VCaP (cell line): ENCODE measurements around the gene FHOD3.

Experiments
- H3K27ac ChIP-seq: fragments of 450-650 bp; 2 replicates; pipeline ENCODE4 v1.5.1; 2017
- TF ChIP-seq, protein P1 (sequence below): fragments of 450-650 bp; conservative IDR thresholded peaks from 2 replicates; pipeline ENCODE4 v1.5.1; 2017; ENCODE audit warnings: mild to moderate bottlenecking, moderate library complexity

The FHOD3 gene

DNA sequence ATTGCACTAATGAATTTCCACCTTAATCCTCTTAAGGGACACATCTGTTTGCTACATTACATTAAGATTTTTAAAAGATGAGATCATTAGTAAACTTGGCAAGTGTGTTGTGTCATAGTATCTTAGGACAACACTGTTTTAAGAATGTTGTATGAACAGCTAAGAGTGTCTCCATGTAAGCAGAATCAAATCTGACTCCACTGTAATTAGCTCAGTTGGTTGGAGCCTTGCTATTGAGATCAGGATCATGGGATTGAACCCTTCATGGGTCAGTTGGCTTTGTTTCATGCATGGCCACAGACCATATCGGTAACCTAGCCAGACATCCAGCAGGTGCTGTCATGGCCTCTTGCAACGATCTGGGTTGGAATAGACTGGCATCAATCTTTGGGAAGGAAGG is 5.2 kb downstream of the FHOD3 start:
- no peak overlapping the region for H3K27ac ChIP-seq
- TF ChIP-seq, protein P1, sequence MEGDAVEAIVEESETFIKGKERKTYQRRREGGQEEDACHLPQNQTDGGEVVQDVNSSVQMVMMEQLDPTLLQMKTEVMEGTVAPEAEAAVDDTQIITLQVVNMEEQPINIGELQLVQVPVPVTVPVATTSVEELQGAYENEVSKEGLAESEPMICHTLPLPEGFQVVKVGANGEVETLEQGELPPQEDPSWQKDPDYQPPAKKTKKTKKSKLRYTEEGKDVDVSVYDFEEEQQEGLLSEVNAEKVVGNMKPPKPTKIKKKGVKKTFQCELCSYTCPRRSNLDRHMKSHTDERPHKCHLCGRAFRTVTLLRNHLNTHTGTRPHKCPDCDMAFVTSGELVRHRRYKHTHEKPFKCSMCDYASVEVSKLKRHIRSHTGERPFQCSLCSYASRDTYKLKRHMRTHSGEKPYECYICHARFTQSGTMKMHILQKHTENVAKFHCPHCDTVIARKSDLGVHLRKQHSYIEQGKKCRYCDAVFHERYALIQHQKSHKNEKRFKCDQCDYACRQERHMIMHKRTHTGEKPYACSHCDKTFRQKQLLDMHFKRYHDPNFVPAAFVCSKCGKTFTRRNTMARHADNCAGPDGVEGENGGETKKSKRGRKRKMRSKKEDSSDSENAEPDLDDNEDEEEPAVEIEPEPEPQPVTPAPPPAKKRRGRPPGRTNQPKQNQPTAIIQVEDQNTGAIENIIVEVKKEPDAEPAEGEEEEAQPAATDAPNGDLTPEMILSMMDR: no peak

DNA sequence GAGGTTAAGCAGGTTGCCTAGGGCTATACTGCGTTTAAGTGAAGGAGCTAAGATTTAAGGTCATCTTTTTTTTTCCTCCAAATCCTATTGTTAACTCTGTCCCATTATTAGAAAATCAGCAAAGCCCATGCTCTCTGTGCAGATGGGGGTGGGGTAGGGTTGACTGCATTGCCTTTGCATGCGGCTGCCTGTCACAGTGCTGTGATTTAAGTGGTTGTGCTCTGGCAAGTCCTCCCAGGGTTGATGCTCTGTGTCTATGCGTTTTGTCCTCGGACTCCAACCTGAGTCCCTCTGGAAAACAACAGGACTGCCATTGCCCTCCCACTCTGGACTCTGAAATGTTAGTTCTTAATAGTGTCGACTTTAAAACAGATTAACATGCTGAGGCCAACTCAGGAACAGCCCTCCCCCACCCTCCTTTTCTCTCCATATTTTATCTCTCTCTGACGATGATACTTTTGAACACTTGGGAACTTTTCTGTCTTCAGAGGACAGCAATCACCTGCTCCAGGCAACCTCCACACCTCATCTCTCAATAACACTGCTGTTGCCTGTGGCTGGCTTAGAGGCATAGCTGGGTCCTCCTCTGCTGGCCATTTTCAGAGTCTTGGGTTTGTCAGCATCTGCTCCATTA is 5.8 kb downstream of the FHOD3 start:
- H3K27ac ChIP-seq: no peak overlapping the region
- TF ChIP-seq, protein P1: no peak

DNA sequence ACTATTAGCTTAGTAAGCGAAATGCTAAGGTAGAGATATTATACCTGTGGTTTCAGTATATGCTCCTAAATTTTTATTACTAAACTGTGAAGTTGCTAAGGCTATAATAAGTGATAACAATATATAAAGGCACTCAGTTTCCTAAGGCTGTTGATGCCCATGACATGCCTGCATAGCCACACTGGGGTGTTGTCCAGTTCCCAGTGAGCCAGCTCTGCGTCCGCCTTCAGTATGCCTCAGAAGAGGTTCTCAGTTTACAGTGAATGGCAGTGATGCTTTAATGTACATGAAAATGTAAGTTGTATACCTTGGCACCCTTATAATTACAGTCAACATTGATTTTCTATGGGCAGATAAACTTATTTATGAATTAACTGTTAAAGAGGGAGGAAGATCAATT is 7.2 kb downstream of the FHOD3 start:
- TF ChIP-seq, protein P1: no peak
- H3K27ac ChIP-seq: no peak overlapping the region

DNA sequence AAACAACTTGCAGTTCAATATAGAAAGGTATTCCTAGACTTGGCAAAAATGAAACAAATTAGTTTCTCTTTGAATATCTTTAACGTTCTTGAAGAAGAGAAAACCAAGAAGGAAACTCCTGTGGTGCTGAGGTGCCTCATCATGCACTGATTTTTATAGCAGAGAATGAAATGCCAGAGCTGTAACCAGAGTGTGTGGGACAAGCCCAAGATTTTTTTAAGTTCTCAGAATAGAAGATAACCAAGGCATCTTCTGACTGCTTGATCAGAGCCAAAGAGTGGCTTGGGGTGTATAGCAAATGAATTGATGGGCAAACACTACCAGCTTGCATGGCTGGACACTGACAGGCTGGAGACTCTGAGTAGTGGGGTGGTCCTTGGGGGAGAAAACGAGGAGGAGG is 7.9 kb downstream of the FHOD3 start:
- TF ChIP-seq, protein P1: no peak
- H3K27ac ChIP-seq: no peak overlapping the region

DNA sequence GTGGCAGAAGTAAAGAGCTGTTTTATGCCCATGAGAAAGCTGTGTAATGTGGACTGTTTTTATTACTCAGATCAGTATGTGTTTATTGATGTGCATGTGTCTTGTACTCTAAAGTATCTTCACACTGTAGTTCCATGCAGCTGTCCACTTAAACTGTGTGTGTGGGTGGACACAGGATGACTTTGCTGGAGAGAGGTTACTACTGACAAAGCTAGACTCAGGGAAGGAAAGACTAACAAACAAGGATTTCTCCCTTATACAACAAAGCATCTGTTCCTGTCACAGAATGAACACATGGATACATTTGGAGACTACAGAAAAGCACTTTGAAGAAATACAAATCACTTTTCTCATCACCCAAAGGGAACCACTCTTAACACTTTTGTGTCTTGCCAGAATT is 10.0 kb downstream of the FHOD3 start:
- H3K27ac ChIP-seq: no peak overlapping the region
- TF ChIP-seq, protein P1: no peak

DNA sequence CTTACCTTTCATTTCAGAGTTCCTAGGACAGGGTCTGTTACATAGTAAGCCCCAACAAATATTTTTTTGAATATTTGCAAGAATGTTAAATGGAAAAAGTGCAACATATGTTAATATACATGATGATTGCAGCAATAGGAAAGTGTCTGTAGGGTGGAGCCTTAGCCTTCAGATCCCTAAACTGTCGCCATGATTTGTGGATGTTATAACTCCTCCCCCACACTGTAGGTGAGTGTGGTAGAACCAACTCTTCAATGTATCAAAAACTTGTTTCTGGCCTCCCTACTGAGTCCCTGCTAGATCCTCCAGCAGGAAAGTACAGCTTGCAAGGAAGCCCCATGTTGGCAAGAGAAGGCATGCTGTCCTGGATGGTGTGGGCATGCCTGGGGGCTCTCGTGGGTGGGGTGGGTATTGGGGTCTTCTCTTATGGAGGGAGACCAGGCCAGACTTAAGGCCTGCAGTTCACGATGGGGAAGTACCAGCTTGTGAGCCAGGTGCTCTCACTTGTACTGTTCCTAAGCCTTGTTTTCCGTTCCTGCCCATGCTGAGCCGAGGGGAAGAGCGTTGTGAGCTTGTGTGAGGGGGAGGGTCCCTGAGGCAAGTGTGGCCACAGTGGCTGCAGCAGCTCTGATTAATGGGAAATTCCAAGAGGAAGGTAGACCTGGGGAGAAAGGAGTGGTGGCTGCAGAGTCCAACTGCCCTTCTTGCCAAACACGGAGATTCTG is 11.4 kb downstream of the FHOD3 start:
- no peak overlapping the region for H3K27ac ChIP-seq
- TF ChIP-seq, protein P1: no peak

DNA sequence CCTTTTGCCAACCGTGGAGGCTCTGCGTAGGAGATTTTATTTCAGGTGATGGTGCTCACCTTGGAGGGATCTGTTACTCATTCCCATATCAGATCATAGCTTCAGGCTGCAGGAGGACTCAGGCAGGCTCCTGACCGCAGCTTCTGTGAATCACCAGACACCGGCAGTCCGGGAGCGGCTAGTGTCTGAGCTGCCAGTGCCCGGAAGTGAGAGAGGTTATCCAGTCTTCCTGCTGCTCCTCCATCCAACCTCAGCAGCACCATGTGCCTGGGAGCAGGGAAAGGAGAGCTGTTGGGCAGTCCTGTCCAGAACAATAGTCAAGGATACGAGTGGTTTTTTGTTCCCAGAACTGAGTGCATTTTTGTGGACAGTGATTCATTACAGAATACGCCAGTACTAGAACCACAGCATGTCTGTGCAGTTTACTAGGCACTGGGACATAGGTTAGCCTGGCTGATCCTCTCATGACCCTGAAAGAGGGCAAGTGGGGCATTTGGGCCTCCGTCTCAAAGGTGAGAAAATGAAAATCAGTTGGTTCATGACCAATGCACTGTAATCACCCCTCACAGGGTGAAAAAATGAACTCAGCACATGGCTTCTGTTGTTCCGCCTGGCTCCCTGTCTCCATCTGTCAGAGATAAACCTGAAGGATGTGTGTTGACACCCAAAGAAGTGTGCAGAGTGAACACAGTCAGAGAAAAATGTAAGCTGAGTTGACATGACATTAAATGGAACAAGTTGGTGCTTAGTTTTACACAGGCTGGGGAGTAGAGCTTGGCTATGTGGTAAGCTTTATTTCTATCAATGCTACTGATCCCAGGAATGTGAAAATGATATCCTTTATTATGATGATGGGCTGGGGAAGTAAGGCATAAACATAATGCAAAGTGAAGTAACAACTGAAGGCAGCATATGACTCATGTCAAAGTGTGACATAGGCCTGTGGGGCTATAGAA is 12.2 kb downstream of the FHOD3 start:
- H3K27ac ChIP-seq: no peak overlapping the region
- TF ChIP-seq, protein P1: no peak
